ENCODE results near the gene STAB1. TPM values are rescaled to one million over a fixed set of nuclear protein-coding genes. Genes with fewer than 3 reads are reported as not detected.

Gene STAB1
- total RNA-seq, 3 donors from 2014 or later, result 47.7 to 149 (median 55.4) TPM

DNA sequence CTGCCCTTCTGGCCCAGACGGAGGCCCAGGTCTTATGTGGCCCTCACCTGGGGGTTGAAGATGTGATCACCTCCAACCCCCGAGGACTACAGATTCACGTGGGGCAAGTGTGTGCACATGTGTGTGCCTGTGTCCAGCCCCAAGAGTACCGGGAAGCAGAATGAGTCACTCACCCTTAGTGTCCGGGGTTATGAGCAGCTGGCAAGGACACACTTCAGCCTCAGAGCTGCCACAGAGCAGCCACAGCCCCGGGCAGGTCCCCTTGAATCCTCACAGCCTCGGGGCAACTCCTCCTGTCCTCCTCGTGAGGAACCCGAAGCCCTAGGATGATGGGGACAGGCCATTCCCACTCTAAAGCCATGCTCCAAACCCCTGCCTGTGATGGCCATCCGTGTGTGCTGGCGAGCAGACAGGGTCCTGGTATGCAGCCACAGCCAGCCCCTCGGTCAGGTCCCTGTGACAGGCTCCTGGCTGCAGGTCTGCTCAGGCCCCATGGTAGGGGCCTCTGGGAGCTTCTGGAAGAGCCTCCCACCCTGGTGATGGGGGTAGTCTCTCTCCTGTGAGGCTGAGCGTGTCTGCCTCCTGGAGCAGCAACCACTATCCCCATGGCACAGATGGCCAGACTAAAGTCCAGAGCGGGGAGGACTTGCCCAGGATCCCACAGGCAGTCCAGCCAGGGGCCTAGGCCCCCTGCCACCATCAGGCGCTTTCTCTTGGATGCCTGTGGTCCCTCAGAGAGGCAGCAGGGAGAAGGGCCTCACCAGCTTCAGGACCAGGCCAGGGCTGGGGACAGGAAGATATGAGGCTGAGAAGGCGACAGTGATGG lies 852 bp downstream of the STAB1 start:
- no peaks in the 10 kb centered on the region for H3K27me3 ChIP-seq
- no peaks in the 10 kb centered on the region for H3K36me3 ChIP-seq
- intact Hi-C loops (cut with DNase I; ENCODE audit: low total_unique reads), result no loop called here
- no peaks in the 10 kb centered on the region for H3K9me3 ChIP-seq
- TF ChIP-seq, protein P1, sequence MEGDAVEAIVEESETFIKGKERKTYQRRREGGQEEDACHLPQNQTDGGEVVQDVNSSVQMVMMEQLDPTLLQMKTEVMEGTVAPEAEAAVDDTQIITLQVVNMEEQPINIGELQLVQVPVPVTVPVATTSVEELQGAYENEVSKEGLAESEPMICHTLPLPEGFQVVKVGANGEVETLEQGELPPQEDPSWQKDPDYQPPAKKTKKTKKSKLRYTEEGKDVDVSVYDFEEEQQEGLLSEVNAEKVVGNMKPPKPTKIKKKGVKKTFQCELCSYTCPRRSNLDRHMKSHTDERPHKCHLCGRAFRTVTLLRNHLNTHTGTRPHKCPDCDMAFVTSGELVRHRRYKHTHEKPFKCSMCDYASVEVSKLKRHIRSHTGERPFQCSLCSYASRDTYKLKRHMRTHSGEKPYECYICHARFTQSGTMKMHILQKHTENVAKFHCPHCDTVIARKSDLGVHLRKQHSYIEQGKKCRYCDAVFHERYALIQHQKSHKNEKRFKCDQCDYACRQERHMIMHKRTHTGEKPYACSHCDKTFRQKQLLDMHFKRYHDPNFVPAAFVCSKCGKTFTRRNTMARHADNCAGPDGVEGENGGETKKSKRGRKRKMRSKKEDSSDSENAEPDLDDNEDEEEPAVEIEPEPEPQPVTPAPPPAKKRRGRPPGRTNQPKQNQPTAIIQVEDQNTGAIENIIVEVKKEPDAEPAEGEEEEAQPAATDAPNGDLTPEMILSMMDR (IDR thresholded peaks at IDR 0.05), result no peak
- TF ChIP-seq POLR2AphosphoS5 (IDR thresholded peaks at IDR 0.05) (peak in 1 of 3 donors; percentile 56), POLR2A (IDR thresholded peaks at IDR 0.05) (no peak)
- H3K4me3 ChIP-seq, result peak overlapping the region; percentile 34 to 60 (median 41)
- no peak for DNase-seq (ENCODE audit: low spot score in 2 of 2)
- H3K27ac ChIP-seq, result peak overlapping the region in 1 of 2 donors; percentile 85
- H3K4me1 ChIP-seq, result no peaks in the 10 kb centered on the region

DNA sequence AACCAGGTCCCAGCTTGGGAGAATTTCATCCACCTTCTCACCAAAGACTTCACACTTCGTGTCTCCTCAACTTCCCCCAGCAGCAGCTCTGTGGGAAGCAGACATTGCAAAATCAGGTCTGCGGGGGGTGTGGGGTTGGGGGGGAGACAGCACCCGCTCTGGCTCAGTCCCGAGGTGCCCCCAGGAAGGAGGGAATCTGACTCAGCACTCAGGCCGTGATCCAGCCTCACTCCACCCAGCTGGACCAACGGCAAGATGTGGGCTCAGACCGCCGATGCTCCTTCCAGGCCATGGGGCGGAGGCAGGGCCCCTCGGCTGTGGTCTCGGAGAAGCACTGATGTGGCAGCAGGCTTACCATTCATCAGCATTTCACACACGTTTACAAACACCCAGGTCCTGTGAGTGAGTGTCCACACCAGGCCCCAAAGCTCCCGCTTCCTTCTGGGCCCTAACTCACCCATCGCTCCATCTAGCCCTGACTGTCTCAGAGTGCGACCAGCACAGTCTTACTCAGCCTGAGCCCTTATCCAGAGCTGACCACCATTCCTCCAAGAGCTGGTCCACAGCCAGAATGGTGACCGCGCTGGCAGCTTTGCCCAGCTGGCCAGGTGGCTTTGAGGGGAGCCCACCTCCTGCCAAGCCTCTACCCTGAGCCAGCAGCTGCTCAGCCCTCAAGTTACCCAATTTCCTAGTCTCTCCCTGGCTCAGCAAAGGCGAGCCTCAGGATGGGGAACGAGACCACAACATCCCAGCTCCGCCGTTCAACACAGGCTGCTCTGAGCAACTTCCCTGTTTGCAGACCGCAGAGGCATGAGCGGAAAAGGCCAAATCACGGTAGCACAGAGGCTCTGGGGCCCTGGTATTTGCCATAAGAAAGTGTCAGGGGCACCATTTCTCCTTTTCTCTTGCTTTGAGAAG lies 3.3 kb downstream of the STAB1 start:
- peak in 1 of 2 donors; percentile 39 for DNase-seq (ENCODE audit: low spot score in 2 of 2)
- H3K27ac ChIP-seq, result peak overlapping the region; percentile 17 to 43
- H3K4me1 ChIP-seq, result no peaks in the 10 kb centered on the region

DNA sequence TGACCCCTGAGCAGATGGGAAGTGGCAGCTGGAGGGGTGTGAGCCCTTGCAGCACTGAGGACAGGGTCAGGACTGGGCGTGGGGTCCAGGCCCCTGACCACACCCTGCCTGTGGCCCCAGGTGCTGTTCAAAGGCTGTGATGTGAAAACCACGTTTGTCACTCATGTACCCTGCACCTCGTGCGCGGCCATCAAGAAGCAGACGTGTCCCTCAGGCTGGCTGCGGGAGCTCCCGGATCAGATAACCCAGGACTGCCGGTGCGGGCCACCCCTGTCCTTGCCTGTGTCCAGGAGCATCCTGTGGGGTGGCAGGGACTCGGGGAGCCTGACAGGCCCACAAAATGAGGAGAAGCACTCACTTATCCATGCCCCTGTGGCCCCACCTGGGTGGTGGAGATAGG lies 5.9 kb downstream of the STAB1 start:
- Histone ChIP-seq H3K27ac (no peak overlapping the region), H3K4me1 (no peaks in the 10 kb centered on the region), H3K27me3 (no peaks in the 10 kb centered on the region), H3K4me3 (no peak overlapping the region), H3K9me3 (no peaks in the 10 kb centered on the region), H3K36me3 (no peaks in the 10 kb centered on the region)
- DNase-seq (ENCODE audit: low spot score in 2 of 2), result no peak
- intact Hi-C loops (cut with DNase I; ENCODE audit: low total_unique reads), result no loop called here
- TF ChIP-seq POLR2A (IDR thresholded peaks at IDR 0.05), result no peak
- TF ChIP-seq, protein P1 (IDR thresholded peaks at IDR 0.05), result no peak
- TF ChIP-seq POLR2AphosphoS5 (IDR thresholded peaks at IDR 0.05), result no peak

More for the DNA sequence above, 3.3 kb downstream of the STAB1 start:
- Histone ChIP-seq H3K9me3 (no peaks in the 10 kb centered on the region), H3K27me3 (no peaks in the 10 kb centered on the region), H3K4me3 (no peak overlapping the region), H3K36me3 (no peaks in the 10 kb centered on the region)
- intact Hi-C loops (cut with DNase I; ENCODE audit: low total_unique reads), result no loop called here
- TF ChIP-seq POLR2AphosphoS5 (IDR thresholded peaks at IDR 0.05) (no peak), POLR2A (IDR thresholded peaks at IDR 0.05) (no peak)
- TF ChIP-seq, protein P1 (IDR thresholded peaks at IDR 0.05), result no peak

DNA sequence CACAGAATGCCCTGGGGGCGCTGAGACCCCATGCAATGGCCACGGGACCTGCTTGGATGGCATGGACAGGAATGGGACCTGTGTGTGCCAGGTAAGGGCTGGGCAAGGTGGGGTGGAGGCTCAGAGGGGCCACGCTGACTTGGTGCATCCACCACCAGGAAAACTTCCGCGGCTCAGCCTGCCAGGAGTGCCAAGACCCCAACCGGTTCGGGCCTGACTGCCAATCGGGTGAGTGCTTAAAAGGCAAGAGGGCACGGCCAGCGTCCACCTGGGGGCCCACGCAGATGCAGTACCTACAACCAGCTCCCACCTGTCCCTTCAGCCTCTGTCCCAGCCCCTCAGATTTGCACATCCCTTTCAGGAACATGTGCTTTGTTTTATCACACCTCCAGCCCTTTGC lies 6.9 kb downstream of the STAB1 start:
- TF ChIP-seq POLR2A (IDR thresholded peaks at IDR 0.05) (no peak), POLR2AphosphoS5 (IDR thresholded peaks at IDR 0.05) (no peak)
- TF ChIP-seq, protein P1 (IDR thresholded peaks at IDR 0.05), result no peak
- H3K9me3 ChIP-seq, result no peaks in the 10 kb centered on the region
- H3K36me3 ChIP-seq, result no peaks in the 10 kb centered on the region
- intact Hi-C loops (cut with DNase I; ENCODE audit: low total_unique reads), result no loop called here
- no peak for DNase-seq (ENCODE audit: low spot score in 2 of 2)
- no peaks in the 10 kb centered on the region for H3K27me3 ChIP-seq
- no peaks in the 10 kb centered on the region for H3K4me1 ChIP-seq
- no peak overlapping the region for H3K4me3 ChIP-seq
- no peak overlapping the region for H3K27ac ChIP-seq

Data from breast epithelium (tissue), 4 donors.